IMR-90 (cell line): ENCODE data around the gene NUTM1.

Experiments used
- POLR2A ChIP-seq: IDR thresholded peaks from 2 replicates; pipeline ENCODE4 v1.6.1; 2012; ENCODE audit warnings: mild to moderate bottlenecking, low read depth, low read length
- TF ChIP-seq, protein P1 (sequence below): conservative IDR thresholded peaks from 2 replicates; pipeline ENCODE4 v1.5.1; 2012; ENCODE audit warnings: mild to moderate bottlenecking, low read depth, low read length, improper control_type of control experiment

DNA sequence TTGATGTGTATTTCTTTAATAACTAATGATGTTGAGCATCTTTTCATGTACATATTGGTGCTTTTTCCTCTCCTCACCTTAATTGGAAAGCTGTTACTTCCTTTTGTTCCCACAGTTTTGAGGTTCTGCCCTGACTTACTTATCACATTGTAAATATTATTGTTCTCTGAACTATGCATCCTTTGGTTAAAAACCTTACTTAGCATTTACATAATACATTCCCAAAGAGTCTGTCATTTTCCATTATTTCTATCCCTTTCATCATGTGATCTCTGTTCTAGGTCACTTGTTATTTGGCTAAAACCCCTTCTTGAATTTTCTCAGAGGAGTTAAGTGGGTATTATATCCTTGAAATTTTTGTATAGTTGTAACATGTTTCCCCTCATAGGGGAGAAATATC, 38.5 kb upstream of the NUTM1 start:
- TF ChIP-seq, protein P1, sequence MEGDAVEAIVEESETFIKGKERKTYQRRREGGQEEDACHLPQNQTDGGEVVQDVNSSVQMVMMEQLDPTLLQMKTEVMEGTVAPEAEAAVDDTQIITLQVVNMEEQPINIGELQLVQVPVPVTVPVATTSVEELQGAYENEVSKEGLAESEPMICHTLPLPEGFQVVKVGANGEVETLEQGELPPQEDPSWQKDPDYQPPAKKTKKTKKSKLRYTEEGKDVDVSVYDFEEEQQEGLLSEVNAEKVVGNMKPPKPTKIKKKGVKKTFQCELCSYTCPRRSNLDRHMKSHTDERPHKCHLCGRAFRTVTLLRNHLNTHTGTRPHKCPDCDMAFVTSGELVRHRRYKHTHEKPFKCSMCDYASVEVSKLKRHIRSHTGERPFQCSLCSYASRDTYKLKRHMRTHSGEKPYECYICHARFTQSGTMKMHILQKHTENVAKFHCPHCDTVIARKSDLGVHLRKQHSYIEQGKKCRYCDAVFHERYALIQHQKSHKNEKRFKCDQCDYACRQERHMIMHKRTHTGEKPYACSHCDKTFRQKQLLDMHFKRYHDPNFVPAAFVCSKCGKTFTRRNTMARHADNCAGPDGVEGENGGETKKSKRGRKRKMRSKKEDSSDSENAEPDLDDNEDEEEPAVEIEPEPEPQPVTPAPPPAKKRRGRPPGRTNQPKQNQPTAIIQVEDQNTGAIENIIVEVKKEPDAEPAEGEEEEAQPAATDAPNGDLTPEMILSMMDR: no peak
- no peak for TF ChIP-seq POLR2A
